GM13977 (cell line): ENCODE data around the gene CTCF.

ENCODE experiments used
- DNase-seq: peaks from one replicate; pipeline ENCODE4 v3.0.0; 2012; ENCODE audit warnings: low spot score
- in situ Hi-C: fragments of 300-500 bp; cut with MboI; formaldehyde crosslinking; loops from one replicate; pipeline ENCODE4 v1.12.0; 2022; ENCODE audit warnings: low sequenced_read_pairs, low pct_unique_long_range_greater_than_20kb, mixed read lengths, inconsistent platforms; ENCODE audit not compliant: unreplicated experiment
- TF ChIP-seq, protein P1 (sequence below): IDR thresholded peaks from 2 replicates; pipeline ENCODE4 v1.5.1; 2012; ENCODE audit warnings: mild to moderate bottlenecking, control low read depth; ENCODE audit not compliant: insufficient read depth; ENCODE audit errors: extremely low read depth, missing control alignments

Gene CTCF

DNA sequence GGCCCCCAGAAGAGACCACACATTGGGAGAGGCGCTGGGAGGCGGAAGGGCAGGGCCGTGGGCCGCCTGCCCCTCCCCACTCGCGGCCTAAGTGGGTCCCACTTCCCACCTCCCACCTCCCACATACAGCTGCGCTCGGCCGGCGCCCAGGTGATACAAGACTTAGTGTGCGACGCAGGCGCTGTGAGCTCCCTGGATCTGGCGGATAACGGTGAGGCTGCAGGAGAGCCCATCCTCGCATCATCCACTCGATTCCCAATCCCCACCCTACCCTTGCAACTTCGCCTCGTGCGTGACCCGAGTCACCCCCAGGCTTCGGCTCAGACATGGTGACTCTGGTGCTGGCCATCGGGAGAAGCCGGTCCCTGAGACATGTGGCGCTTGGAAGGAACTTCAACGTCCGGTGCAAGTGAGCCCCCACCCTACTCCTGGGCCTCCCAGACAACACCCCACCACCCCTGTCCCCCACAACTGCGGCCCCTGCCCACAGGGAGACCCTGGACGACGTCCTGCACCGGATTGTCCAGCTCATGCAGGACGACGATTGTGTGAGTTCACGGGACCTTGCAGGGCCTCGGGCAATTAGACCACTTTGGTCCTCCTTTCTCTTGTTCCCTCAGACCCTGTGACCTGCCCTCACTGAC is 86.6 kb downstream of the CTCF start:
- TF ChIP-seq, protein P1, sequence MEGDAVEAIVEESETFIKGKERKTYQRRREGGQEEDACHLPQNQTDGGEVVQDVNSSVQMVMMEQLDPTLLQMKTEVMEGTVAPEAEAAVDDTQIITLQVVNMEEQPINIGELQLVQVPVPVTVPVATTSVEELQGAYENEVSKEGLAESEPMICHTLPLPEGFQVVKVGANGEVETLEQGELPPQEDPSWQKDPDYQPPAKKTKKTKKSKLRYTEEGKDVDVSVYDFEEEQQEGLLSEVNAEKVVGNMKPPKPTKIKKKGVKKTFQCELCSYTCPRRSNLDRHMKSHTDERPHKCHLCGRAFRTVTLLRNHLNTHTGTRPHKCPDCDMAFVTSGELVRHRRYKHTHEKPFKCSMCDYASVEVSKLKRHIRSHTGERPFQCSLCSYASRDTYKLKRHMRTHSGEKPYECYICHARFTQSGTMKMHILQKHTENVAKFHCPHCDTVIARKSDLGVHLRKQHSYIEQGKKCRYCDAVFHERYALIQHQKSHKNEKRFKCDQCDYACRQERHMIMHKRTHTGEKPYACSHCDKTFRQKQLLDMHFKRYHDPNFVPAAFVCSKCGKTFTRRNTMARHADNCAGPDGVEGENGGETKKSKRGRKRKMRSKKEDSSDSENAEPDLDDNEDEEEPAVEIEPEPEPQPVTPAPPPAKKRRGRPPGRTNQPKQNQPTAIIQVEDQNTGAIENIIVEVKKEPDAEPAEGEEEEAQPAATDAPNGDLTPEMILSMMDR, result no peak
- peak; percentile 23 for DNase-seq
- in situ Hi-C loops, result no loop called here

DNA sequence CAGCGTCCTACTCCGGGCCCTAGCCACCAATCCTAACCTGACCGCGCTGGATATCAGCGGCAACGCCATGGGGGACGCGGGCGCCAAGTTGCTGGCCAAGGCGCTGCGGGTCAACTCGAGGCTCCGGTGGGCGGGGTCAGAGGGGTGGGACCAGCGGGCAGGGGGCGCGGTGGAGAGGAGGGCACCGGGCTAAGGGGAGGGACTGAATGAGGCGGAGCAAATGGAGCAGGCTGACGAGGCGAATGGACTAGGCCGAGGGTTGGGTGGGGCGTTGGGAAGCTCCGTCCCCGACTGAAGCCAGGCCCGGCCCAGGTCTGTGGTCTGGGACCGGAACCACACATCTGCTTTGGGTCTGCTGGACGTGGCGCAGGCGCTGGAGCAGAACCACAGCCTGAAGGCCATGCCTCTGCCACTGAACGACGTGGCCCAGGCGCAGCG is 87.2 kb downstream of the CTCF start:
- DNase-seq, result no peak
- TF ChIP-seq, protein P1, result no peak
- in situ Hi-C loops, result no loop called here

DNA sequence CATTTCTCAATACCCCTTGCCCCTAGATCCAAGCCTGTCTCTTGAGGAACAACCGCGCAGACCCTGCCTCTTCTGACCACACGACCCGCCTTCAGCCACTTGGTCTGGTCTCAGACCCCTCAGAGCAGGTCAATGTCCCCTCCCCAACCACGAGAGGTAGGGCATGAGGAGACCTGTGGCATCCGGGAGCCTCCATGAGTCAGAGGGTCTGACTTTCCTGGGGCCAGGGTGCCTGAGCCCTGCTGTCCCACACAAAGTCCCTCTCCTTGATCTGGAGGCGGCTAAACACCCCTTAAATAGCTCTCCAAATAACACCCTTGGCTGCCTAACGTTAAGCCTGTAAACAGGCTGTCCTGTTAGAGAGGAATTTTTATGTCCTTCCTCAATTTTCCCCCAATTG is 87.7 kb downstream of the CTCF start:
- in situ Hi-C loops, result loop anchor here (10.0 kb wide), 1 partner anchor 115 kb away; no protein-coding TSS in a partner anchor
- TF ChIP-seq, protein P1, result no peak
- DNase-seq, result no peak

DNA sequence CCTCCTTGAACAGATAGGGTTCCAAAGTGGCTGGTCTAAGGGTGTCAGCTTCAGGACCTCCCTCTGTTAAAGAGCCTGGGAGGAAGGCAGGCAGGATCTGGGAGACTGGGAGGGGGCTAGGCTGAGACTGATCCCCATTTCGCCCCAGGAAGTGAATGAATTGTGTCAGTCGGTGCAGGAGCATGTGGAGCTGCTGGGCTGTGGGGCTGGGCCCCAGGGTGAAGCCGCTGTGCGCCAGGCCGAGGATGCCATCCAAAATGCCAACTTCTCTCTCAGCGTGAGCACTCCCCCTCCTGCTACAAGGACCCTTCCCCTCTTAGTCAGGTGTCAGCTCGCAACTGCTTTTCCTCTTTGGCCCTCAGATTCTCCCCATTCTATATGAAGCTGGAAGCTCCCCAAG is 88.7 kb downstream of the CTCF start:
- in situ Hi-C loops, result loop anchor here (10.0 kb wide), 1 partner anchor 116 kb away; no protein-coding TSS in a partner anchor

DNA sequence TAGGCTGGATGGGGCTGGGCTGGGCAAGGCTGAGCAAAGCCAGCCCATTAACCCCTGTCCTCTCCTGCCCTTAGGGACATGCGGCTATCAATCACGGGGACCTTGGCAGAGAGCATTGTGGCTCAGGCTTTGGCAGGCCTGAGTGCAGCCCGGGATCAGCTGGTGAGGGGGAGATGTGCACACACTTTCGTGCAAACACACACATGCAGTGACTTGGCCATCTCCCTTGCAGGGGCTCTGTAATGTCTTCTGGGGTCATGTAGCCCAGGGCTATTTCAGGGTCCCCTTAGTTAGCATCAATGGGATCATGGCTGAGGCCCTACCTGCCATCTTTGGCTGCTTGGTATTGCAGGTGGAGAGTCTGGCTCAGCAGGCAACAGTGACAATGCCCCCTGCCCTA is 89.5 kb downstream of the CTCF start:
- in situ Hi-C loops, result loop anchor here (10.0 kb wide), 1 partner anchor 117 kb away; no protein-coding TSS in a partner anchor
- DNase-seq, result no peak
- TF ChIP-seq, protein P1, result no peak

More for the DNA sequence above, 88.7 kb downstream of the CTCF start:
- TF ChIP-seq, protein P1, result no peak
- DNase-seq, result no peak

DNA sequence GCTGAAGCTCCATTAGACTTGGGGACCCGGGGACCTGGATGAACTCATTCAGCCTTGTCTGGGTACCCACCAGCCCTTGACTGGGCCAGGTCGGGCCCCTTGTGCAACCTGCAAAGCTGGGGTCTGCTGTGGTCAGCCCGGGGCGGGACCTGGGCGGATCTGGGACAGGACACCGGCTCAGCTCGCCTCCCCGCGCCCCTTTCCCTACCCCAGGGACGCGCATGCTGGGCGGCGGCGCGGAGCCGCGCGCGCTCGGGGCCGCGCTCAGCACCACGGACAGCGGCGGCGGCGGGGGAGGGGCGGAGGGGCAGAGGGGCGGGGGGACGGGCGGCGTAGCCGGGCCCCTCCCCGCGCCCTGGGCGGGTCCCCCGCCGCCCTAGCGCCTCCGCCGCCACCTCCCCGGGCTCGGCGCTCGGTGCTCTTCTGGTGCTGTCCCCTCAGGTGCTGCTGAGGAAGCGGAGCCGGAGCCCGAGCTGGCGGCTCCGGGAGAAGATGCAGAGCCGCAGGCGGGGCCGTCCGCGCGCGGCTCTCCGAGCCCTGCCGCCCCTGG is 90.3 kb downstream of the CTCF start:
- TF ChIP-seq, protein P1, result no peak
- in situ Hi-C loops, result loop anchor here (10.0 kb wide), 1 partner anchor 118 kb away; no protein-coding TSS in a partner anchor
- no peak for DNase-seq
